DMS114 treated with DMSO at 0.1 percent for 48 hours (cell line): Measurements from ENCODE around the gene YIPF2.

Experiments
- DNase-seq: peaks from one replicate; lab custom pipeline; 2025; ENCODE audit not compliant: unreplicated experiment; lab: John Stamatoyannopoulos, UW

YIPF2 gene

DNA sequence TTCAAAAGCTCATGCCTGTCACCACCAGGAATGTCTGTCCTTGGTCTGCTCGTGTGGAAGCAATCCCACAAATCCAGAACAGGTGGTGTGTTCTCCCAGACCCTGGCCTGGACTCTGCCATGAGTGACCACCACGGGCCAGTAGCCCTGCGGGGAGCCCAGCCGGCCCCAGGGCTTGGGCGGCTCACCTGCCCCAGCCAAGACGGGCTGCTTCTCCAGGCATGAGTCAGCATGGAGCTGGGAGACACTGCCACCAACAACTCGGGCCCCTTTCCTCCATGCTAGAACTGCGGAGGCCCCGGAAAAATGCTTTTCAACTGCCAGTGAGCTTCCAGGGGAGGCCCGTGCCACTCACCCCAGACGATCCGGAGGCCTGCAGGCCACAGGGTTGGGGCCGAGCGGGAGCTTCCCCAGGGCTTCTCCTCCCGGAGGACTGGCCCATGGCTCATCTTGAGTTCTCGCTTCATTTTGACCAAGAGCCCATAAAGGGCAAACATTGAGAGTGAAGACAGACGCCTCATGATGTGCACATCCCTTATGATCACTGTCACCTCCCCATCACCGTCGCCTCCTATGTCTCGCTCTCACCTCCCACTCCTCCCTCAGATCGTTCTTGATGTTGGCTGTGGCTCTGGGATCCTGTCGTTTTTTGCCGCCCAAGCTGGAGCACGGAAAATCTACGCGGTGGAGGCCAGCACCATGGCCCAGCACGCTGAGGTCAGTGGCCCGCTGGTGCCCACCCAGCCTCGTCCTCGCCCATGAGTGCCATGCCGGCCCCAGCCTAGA lies 16.7 kb downstream of the YIPF2 start:
- no peak for DNase-seq

DNA sequence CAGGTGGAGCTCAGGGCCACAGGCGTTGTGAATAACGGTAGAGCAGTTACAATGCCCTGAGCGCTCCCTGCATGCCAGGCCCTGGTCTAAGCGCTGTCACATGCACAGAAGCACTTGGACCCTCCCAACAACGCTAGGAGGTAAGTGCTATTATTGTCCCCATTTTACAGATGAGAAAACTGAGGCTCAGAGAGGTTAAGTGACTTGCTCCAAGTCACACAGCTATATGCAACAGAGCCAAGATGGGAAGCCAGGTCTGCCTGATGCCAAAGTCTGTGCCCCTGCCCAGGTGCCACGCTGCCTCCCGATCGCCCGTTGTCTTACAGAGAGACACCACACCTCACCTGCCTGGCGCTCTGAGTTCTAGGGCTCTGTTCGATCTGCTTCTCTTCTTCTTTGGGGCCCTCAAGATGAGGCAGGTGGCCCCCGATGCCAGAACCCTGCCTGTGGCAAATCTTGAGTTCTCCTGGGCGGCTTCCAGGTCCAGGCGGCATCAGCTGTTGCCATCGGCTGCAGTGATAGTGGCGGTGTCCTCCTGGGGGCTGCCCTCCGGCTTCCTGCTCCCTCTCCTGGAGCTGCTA lies 20.0 kb downstream of the YIPF2 start:
- no peak for DNase-seq

DNA sequence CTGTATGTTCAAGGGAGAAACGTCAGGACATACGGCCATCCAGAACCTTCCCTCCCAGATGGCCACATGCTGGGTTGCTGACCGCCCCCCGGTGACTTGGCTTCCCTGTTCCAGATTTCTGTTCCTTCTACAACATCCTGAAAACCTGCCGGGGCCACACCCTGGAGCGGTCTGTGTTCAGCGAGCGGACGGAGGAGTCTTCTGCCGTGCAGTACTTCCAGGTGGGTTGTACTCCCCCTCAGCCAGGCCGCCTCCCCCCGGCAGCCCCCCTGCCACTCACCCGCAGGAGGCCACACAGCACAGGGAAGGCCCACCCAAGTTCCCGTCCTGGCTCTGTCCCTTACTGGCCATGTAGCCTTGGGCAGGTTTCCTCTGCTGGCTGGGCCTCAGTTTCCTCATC lies 20.5 kb downstream of the YIPF2 start:
- no peak for DNase-seq

DNA sequence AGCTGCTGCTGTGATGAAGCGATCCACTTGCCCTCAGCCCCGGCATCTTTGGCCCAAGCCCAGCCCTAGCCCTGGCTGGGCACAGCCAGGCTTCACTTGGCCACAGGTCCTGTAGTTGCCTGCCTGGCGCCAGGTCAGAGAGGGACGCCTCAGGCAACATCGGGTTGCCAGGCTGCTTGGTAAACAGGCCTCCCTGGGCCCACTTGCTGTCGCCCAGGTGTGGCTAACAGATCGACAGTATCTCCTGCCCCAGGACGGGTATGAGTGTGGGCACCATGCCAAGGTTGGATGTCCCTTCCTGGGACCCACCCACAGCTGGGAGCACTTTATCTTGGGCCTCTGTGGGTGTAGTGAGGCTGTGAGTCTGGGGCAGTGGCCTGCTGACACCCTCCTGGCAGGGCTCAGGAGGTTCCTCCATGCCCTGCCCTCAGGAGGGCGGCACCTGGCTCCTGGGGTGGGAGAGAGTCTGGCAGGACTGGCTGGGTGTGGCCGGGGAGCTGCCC lies 29.2 kb downstream of the YIPF2 start:
- DNase-seq: no peak

DNA sequence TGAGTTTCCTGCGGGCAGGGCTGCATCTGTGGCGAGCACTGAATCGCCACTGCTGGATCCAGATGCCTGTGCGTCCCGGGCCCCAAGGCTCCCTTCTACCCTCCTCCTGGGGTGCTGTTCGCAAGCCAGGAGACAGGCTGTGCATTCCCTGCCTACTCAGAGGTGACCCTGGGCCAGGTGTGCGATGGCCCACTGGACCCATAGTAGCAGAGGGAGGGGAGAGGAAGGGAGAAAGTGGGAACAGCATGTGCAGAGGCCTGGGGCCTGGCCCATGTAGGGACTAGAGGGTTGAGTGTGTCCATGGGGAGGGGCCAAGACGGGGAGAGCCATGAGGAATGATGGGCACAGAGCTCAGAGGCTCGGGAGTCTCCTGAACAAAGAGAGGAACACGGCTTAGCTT lies 29.8 kb downstream of the YIPF2 start:
- no peak for DNase-seq

DNA sequence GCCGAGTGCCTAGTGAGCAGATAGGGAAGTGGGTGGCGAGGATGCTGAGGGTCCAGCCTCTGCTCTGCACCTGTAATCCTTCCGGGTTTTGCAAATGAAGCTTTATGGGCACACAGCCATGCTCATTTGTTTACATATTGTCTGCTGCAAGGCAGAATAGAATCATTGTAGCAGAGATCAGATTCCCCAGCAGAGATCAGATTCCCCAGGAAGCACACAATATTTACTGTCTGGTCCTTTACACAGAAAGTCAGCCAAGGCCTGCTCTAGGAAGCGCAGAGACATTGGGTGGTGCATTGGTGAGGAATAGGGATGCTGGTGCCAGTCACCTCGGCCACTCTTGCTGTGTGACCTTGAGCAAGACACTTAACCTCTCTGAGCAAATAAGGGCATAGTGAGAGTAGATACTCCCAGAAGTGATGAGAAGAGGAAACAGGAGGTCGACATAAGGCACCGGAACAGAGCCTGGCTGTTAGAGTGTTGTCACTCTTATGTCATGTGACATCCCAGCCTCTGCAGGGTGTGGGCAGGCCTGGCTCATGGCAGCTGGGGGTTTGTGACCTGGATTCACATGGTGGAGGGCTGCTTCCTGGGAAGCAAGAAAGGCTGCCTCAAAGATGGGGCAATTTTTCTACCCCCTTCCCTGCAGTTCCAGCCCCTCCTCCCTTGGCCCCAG lies 31.4 kb downstream of the YIPF2 start:
- no peak for DNase-seq

DNA sequence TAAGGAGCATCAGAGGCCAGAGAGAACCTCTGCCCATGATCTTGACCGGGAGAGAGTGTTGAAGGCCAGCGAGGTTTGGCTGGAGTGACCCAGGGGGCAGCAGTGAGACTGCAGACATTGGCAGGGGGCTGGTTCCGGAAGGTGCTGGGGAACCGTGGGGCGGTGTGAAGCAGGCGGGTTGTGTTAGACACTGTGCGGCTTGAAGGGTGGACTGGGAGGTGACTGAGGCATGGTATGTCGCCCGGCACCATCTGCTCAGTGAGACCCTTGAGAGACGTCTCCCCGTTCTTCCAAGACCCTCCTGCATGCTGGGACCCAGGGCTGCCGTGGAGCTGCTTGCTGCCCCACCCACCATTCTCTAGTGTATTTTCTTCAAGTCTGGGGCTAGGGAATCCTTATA lies 32.5 kb downstream of the YIPF2 start:
- no peak for DNase-seq

DNA sequence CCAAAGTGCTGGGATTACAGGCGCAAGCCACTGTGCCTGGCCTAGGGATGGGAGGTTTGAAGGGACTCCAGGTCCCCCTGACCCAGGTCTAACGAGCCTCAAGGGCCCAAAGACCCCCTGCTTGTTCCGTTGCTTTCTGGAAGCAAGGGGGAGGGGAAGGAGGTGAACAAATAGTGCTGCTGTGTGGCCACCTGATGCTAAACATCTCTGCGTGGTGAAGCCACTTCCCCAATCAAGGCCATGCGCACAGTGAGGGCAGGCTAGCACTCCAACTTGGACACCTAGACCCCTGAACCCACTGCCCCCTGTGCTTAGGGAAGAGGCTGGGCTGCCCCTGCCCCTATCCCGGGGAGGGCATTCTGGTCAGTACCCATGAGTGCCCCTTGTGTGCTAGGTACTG lies 33.1 kb downstream of the YIPF2 start:
- DNase-seq: no peak

DNA sequence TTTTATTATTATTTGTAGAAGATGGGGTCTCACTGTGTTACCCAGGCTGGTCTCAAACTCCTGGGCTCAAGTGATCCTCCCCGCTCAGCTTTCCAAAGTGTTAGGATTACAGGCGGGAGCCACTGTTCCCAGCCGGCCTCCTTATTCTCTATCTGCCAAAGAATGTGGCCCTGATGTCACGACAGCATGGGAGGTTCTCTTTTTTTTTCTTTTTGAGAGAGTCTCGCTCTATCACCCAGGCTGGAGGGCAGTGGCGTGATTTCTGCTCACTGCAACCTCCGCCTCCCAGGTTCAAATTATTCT lies 33.6 kb downstream of the YIPF2 start:
- no peak for DNase-seq

DNA sequence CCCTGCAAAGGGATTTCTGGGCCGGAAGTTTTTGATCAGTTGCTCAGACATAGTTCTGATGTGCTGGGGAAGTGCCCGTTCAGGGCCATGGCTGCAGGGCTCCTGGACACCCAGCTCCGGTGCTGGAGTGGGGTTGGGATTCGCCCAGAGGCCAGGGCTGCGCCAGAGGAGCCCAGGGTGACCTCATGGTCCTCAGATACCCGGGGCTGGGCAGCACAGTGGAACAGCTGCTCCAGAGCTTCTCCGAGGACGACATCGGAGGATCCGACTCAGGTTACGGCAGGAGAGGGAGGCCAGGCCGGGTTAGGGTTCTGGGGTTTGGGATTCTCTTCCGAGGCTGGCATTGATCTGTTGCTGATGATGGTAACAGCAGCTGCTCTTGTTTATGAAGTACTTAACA lies 36.2 kb downstream of the YIPF2 start:
- DNase-seq: no peak

DNA sequence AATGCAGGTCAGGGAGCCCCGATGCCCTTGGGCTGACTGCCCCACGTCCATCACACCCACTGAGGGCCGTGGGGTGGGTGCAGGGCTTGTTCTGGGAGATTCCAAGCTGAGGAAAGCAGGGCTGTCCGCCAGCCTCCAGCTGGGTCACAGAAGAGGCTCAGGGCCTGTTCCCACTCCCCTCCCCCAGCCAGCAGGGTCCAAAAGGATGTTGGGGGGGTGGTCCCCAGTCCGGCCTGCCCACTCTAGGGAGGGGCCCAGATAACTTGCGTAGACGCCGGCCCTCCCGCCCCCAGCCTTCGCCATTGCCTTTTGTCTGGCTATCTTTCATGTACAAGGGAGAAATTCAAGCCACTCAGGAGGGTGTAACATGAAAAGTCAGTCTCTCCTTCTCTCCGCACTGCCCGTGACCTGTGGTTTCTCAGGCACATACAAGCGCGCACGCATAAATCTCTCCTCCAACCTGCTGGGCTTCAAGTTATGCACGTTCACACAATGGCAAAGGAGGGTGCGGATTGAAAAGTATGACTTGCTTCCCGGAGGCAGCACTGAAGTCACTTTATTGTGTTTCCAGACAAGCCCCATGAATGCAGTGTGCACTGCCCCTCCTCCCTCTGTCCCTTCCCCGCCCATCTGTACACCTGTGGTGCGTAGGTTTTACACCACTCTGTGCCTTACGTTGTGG lies 36.9 kb downstream of the YIPF2 start:
- DNase-seq: no peak

DNA sequence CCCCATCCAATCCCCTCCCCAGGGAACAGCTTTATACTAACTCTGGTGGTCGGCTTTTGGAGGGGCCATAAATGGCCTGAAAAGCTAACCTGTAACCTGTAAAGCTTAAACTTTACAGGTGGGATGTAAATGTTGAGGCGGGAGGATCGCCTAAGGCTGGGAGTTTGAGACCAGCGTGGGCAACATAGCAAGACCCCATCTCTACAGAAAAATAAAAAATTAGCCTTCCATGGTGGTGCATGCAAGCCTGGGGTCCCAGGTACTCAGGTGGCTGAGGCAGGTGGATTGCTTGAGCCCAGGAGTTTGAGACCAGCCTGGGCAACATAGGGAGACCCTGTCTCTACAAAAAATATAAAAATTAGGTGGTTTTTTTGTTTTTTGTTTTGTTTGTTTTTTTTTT lies 38.6 kb downstream of the YIPF2 start:
- DNase-seq: no peak

DNA sequence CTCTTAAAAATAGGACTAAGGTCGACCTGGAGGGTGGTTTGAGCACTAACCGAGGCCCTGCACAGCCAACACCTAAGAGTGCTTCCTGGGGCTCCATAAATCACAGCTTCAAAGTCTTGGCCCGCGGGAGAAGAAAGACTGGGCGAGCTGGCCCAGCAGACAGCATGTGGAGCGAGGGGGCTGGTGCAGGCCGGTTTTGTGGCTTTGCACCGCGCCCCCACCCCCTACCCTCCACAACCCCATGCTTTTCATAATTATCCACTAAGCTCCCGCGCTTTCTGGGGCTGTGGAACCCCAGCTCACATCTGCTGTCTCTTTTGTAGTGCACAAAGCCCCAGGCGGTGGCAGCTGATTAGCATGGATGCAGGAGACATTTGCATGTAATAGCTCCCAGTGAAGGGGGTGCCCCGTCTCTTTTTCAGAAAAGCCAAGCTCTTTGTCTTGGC lies 40.0 kb downstream of the YIPF2 start:
- DNase-seq: no peak

DNA sequence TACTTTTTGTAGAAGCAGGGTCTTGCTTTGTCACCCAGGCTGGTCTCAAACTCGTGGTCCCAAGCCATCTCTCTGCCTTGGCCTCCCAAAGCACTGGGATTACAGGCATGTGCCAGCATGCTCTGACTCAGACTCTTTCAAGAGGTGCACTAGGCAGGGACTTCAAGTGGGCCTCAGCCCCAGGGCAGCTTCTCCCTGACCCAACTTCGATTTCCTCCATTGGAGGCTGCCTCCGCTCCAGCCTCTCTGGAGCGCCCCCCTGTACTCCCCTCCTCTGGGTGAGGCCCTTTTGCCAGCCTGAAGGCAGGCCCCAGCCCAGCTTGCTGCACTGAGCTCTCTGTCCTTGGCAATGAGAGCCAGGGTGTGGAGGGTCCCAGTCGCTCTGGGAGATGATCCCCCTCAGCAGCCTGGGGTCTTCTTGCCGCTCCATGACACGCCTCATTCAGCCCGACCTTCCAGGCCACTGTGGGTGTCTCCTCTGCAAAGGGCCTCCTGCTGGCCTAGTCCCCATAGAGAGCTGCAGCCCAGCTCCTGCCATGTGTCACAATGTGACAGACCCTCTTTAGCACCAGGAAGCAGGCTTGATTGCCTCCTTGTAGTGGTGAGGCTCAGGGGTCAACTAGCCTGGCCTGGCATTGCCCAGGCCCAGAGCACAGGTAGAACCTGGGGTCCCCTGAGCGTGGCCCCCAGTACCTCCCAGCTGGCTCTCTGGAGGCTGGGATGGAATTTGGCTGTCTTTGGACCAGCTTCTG lies 40.6 kb downstream of the YIPF2 start:
- no peak for DNase-seq

DNA sequence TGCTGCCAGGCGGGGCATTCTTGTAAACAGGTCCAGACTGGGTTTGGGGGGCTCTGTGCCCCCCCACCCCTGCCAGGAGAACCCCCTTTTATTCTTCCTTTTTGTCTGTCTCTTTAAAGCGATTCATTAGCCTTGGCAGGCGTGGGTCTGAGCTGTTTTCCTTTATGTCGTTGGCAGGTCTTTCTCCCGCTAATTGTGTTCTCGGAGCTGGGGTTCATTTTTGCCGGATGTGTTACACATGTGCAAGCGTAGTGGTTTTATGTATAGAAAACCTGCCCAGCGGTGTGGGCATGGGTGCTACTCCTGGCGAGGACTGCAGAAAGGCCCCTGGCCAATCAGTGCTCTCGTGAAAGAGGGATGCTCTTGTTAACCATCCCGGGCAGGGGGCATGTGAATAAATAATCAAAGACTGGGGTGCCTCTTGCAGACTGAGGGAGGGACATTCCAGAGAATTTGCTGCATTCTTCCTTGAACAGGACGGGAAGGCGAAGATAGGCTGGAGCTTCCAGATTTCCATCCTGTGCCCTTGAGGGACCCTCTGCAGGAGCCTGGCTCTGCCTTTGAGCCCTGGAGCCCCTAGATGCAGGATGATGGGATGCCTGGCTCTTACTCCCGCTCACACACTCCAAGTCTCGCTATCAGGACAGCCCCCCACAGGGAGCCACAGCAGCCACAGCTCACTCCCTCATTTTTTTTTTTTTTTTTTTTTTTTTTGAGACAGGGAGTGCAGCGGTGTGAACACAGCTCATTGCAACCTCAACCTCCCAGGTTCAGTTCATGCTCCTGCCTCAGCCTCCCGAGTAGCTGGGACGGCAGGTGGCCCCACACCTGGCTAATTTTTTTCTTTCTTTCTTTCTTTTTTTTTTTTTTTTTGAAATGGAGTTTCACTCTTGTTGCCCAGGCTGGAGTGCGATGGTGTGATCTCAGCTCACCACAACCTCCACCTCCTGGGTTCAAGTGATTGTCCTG lies 43.0 kb downstream of the YIPF2 start:
- no peak for DNase-seq

DNA sequence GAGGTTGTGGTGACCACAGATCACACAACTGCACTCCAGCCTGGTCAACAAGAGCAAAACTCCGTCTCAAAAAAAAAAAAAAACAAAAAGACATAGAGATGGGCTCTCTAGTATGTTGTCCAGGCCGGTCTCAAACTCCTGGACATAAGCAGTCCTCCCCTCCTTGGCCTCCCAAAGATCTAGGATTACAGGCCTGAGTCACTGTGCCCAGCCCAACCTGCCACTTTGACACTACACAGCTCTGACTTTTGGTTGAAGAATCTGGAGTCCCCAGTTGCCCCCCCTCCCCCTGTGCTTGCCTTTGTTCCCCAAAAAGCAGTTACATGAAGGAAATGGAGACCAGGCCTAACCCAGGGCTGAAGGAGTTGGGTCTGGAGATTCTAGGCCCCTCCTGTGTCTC lies 44.2 kb downstream of the YIPF2 start:
- DNase-seq: no peak

DNA sequence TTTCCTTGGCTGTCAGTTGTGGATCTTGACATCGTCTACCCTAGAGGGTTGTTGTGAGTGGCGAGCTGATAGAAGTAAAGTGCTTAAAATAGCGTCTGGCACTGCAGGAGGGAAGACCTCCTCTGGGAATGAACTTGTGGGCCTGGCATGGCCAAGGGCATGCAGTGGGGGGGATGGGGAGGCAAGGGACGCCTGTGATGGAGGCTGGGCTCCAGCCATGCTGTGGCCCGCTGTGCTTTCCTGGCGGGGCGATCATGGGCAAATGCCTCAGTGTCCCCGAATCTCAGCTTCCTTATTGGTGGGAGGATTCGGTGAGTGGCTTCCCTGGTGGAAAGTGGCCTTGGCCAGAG lies 46.4 kb downstream of the YIPF2 start:
- no peak for DNase-seq

DNA sequence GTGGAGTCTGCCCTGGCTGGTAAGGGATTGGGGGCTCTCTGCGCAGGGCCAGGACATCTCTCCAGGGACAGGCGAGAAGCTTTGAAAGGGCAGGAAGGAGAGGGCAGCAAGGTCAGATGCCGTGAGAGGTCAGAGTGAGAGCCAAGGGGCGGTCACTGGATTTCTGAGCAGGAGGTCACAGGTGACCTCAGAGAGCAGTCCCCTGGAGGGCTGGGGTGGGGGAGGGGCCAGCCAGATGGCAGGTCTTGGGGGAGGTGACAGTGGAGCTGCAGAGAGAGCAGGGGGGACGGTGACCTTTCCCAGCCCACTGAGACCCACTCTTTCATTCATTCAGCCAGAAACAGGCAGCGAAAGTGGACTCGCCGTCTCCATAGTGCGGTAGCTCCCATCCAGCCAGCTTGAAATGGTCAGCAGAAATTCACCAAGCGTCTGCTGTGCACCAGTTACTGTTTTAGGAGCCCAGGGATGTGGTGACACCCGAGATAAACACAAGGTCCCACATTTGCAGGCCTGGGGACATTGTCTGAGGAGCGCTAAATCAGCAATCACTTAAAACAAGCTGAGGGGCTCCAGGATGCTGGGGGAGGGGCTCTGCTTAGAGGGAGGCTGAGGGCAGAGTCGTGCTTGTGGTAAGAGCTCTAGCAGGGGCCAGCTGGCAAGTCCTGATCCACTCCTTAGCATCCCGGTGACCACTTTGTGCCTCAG lies 46.9 kb downstream of the YIPF2 start:
- DNase-seq: no peak

DNA sequence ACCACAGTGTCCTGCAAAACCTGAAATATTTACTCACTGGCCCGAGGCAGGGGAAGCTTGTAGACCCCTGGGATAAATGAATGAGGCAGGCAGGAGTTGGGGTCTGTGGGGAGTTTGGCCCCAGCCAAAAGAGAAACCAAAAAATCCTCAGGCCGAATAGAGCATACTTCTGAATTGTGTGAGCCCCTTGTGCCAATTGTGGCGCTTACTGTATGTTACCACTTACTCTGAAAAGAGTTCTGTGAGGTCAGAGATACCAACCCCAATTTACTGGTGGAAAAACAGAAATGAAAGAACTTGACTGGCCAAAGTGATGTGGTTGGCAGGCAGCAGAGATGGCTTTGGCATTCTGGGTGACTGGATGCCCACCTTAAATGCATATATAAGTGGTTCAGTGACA lies 50.2 kb downstream of the YIPF2 start:
- no peak for DNase-seq
